Measurements from ENCODE around the gene RAD23A.

DNA sequence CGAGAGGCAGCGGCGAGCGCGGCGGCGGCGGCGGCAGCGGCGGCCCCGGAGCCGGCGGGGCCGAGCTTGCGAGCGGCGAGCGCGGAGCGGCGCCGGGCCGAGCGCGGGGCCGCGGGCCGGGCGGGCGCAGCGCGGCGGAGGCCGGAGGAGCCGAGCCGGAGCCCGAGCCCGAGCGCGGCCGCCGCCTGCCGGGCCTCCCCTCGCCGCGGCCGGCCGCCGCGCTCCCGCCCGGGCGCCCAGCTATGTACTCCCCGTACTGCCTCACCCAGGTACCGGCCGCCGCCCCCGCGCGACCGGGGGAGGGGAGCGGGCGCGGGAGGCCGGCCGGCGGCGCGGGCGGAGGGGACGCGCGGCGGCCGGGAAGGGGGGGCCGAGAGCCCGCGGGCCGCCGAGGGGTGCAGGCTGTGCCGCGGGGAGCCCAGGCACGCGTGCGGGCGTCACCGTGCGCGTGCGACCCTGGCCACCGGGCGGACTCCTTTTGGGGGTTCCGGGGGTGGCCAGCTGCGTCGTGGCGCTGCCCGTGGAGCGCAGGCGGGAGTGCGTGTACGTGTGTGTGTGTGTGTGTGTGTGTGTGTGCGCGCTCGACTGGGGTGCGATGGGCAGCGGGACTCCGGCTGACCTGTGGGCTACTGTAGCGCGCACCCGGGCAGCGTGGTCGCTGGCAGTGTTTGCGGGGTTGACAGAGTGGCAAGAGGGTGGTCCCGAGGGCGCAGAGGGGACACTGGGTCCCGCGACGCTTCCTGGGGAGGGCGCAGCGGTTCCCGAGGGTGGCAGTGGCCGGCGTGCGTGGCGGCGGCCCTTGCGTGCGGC lies 50.1 kb downstream of the RAD23A start:
- TF ChIP-seq, protein P1, sequence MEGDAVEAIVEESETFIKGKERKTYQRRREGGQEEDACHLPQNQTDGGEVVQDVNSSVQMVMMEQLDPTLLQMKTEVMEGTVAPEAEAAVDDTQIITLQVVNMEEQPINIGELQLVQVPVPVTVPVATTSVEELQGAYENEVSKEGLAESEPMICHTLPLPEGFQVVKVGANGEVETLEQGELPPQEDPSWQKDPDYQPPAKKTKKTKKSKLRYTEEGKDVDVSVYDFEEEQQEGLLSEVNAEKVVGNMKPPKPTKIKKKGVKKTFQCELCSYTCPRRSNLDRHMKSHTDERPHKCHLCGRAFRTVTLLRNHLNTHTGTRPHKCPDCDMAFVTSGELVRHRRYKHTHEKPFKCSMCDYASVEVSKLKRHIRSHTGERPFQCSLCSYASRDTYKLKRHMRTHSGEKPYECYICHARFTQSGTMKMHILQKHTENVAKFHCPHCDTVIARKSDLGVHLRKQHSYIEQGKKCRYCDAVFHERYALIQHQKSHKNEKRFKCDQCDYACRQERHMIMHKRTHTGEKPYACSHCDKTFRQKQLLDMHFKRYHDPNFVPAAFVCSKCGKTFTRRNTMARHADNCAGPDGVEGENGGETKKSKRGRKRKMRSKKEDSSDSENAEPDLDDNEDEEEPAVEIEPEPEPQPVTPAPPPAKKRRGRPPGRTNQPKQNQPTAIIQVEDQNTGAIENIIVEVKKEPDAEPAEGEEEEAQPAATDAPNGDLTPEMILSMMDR (IDR thresholded peaks at IDR 0.05): no peak
- no peak for TF ChIP-seq POLR2A (IDR thresholded peaks at IDR 0.05)
